IMR-90 (cell line): ENCODE results near the gene ADGRB3. TPM values are rescaled to one million over a fixed set of nuclear protein-coding genes. Genes with fewer than 3 reads are reported as not detected.
"Not testable (repeated sequence)": the region's sequence is repeated elsewhere in the genome, so short reads cannot be mapped to it uniquely, and the experiment has no call there.

Experiments
- ATAC-seq: fragments of 200-7000 bp; cut with Tn5 transposase; 2 replicates; pipeline ENCODE4 v1.9.1; 2020; ENCODE audit warnings: low read depth, mild to moderate bottlenecking, moderate library complexity
- BruUV-seq: library from RNA; stranded (reverse); fragments of 400-500 nt; replicated peaks from 2 replicates; lab custom pipeline; 2021; lab: Mats Ljungman, UMichigan
- CTCF ChIA-PET: fragments of 300-600 bp; formaldehyde crosslinking; extraction: SDS; loops from one replicate; lab custom pipeline; 2021; ENCODE audit warnings: antibody characterized with exemption; lab: Yijun Ruan, JAX
- POLR2A ChIA-PET: fragments of 300-600 bp; sonication (Branson Sonifier 250); formaldehyde crosslinking; loops from one replicate; lab custom pipeline; 2022; ENCODE audit warnings: antibody characterized with exemption; ENCODE audit not compliant: unreplicated experiment; lab: Charles Lee
- DNase-seq: peaks from one replicate; pipeline ENCODE4 v3.0.0; 2013
- H2AFZ ChIP-seq: replicated peaks from 2 replicates; pipeline ENCODE3; 2013; ENCODE audit warnings: low read length, mild to moderate bottlenecking; ENCODE audit not compliant: poor library complexity
- H2AK5ac ChIP-seq: 2 replicates; pipeline ENCODE4 v1.6.1; 2013; ENCODE audit warnings: low read depth, low read length, inconsistent platforms
- H2AK9ac ChIP-seq: replicated peaks from 2 replicates; pipeline ENCODE3; 2013; ENCODE audit warnings: mild to moderate bottlenecking, low read depth, low read length, moderate library complexity; ENCODE audit not compliant: poor library complexity
- H2BK120ac ChIP-seq: 2 replicates; pipeline ENCODE4 v1.6.1; 2013; ENCODE audit warnings: low read depth, low read length, inconsistent platforms
- H2BK15ac ChIP-seq: 3 replicates; pipeline ENCODE4 v1.6.1; 2013; ENCODE audit warnings: low read depth, low read length, inconsistent platforms
- H2BK20ac ChIP-seq: 2 replicates; pipeline ENCODE4 v1.6.1; 2013; ENCODE audit warnings: low read depth, mild to moderate bottlenecking, inconsistent platforms, low read length, moderate library complexity
- H2BK5ac ChIP-seq: 2 replicates; pipeline ENCODE4 v1.6.1; 2013; ENCODE audit warnings: mild to moderate bottlenecking, low read depth, low read length, inconsistent platforms; ENCODE audit not compliant: poor library complexity, severe bottlenecking
- H3K14ac ChIP-seq: replicated peaks from 2 replicates; pipeline ENCODE4 v1.6.1; 2013; ENCODE audit warnings: low read depth, low read length, inconsistent platforms
- H3K18ac ChIP-seq: 2 replicates; pipeline ENCODE4 v1.6.1; 2013; ENCODE audit warnings: low read depth, low read length, control low read depth
- H3K23ac ChIP-seq: 2 replicates; pipeline ENCODE4 v1.6.1; 2013; ENCODE audit warnings: low read depth, low read length, inconsistent platforms
- H3K27ac ChIP-seq: 2 replicates; pipeline ENCODE4 v1.5.1; 2013; ENCODE audit warnings: mild to moderate bottlenecking, control low read depth, low read length; ENCODE audit not compliant: insufficient read depth
- H3K27me3 ChIP-seq: 2 replicates; pipeline ENCODE4 v1.6.1; 2013; ENCODE audit warnings: low read length; ENCODE audit not compliant: control insufficient read depth, insufficient read depth
- H3K36me3 ChIP-seq: 2 replicates; pipeline ENCODE4 v1.6.1; 2013; ENCODE audit warnings: low read length, mixed read lengths; ENCODE audit not compliant: control insufficient read depth, insufficient read depth
- H3K4ac ChIP-seq: 2 replicates; pipeline ENCODE4 v1.6.1; 2013; ENCODE audit warnings: low read depth, low read length, inconsistent platforms
- H3K4me1 ChIP-seq: 2 replicates; pipeline ENCODE4 v1.6.1; 2013; ENCODE audit warnings: low read length, mixed read lengths; ENCODE audit not compliant: control insufficient read depth, insufficient read depth
- H3K4me2 ChIP-seq: 2 replicates; pipeline ENCODE4 v1.6.1; 2013; ENCODE audit warnings: low read depth, mild to moderate bottlenecking, control low read depth, low read length, moderate library complexity
- H3K4me3 ChIP-seq: 2 replicates; pipeline ENCODE4 v1.5.1; 2013; ENCODE audit warnings: low read depth, mild to moderate bottlenecking, control low read depth, low read length, moderate library complexity; ENCODE audit not compliant: insufficient read depth
- H3K56ac ChIP-seq: 2 replicates; pipeline ENCODE4 v1.6.1; 2013; ENCODE audit warnings: low read length, inconsistent platforms; ENCODE audit not compliant: insufficient read depth; ENCODE audit errors: extremely low read depth
- H3K79me1 ChIP-seq, 2 experiments: 2 replicates each; pipeline ENCODE4 v1.6.1; 2013; ENCODE audit warnings: low read length in 2 of 2, inconsistent platforms in 1 of 2, low read depth in 1 of 2
- H3K9ac ChIP-seq: 2 replicates; pipeline ENCODE4 v1.6.1; 2013; ENCODE audit warnings: low read depth, low read length, control low read depth
- H3K9me1 ChIP-seq: 2 replicates; pipeline ENCODE4 v1.6.1; 2013; ENCODE audit warnings: low read length, inconsistent platforms; ENCODE audit not compliant: insufficient read depth
- H3K9me3 ChIP-seq: 2 replicates; pipeline ENCODE4 v1.6.1; 2013; ENCODE audit warnings: low read length; ENCODE audit not compliant: control insufficient read depth, insufficient read depth
- H4K20me1 ChIP-seq: 2 replicates; pipeline ENCODE4 v1.6.1; 2013; ENCODE audit warnings: low read length, inconsistent platforms; ENCODE audit not compliant: insufficient read depth
- H4K5ac ChIP-seq: 2 replicates; pipeline ENCODE4 v1.6.1; 2013; ENCODE audit warnings: mild to moderate bottlenecking, low read depth, low read length, control low read depth
- H4K8ac ChIP-seq, 2 experiments: 2 replicates each; pipeline ENCODE4 v1.6.1; 2013; ENCODE audit warnings: low read depth in 2 of 2, low read length in 2 of 2, control low read depth in 1 of 2, inconsistent platforms in 1 of 2
- H4K91ac ChIP-seq: 2 replicates; pipeline ENCODE4 v1.6.1; 2013; ENCODE audit warnings: low read depth, low read length, inconsistent platforms; ENCODE audit not compliant: insufficient read depth
- CEBPB ChIP-seq: IDR thresholded peaks from 2 replicates; pipeline ENCODE4 v1.6.1; 2012; ENCODE audit warnings: low read depth, low read length, improper control_type of control experiment
- CHD1 ChIP-seq: IDR thresholded peaks from 2 replicates; pipeline ENCODE4 v1.6.1; 2012; ENCODE audit warnings: low read depth, low read length, improper control_type of control experiment
- FOS ChIP-seq: fragments of 150-350 bp; IDR thresholded peaks from 2 replicates; pipeline ENCODE4 v1.6.1; 2016; ENCODE audit warnings: low read depth, low read length
- MAFK ChIP-seq: IDR thresholded peaks from 2 replicates; pipeline ENCODE4 v1.6.1; 2012; ENCODE audit warnings: low read depth, low read length, improper control_type of control experiment
- RAD21 ChIP-seq: IDR thresholded peaks from 2 replicates; pipeline ENCODE4 v1.6.1; 2012; ENCODE audit warnings: low read length, improper control_type of control experiment
- RCOR1 ChIP-seq: IDR thresholded peaks from 2 replicates; pipeline ENCODE4 v1.6.1; 2012; ENCODE audit warnings: mild to moderate bottlenecking, low read length, improper control_type of control experiment; ENCODE audit not compliant: insufficient replicate concordance
- RFX5 ChIP-seq: IDR thresholded peaks from 2 replicates; pipeline ENCODE4 v1.8.0; 2012; ENCODE audit warnings: low read depth, mild to moderate bottlenecking, low read length, moderate library complexity
- USF2 ChIP-seq: fragments of 150-350 bp; IDR thresholded peaks from 2 replicates; pipeline ENCODE4 v1.6.1; 2017; ENCODE audit warnings: mild to moderate bottlenecking, antibody characterized with exemption, low read length, low read depth
- WGBS, 2 experiments: methylation state at CpG; one replicate each; pipeline versions ENCODE4 v1.1.5 to v1.1.7; 2013; ENCODE audit warnings: missing lambda C conversion rate in 2 of 2; ENCODE audit not compliant: insufficient read length in 1 of 2; ENCODE audit errors: extremely low coverage in 2 of 2; 5-methylcytosine and 5-hydroxymethylcytosine counted together
- dilution Hi-C: fragments of 300-500 bp; cut with HindIII; formaldehyde crosslinking; loops from one replicate; pipeline ENCODE4 v1.14.3; 2018; ENCODE audit warnings: low sequenced_read_pairs; ENCODE audit not compliant: unreplicated experiment
- in situ Hi-C: fragments of 300-500 bp; cut with MboI; formaldehyde crosslinking; loops from 3 replicates; pipeline ENCODE4 v1.14.3; 2019; ENCODE audit warnings: low sequenced_read_pairs, inconsistent platforms, mixed read lengths
- intact Hi-C: fragments of 100-400 bp; cut with micrococcal nuclease; formaldehyde crosslinking; loops from 2 replicates; pipeline ENCODE4 v1.10.0; 2022
- polyA plus RNA-seq, 3 experiments: library from polyadenylated mRNA; depleted of rRNA; stranded (reverse); fragments of >200 nt; gene quantifications; 2 replicates each; pipeline ENCODE4 v1.2.3, GENCODE V29; 2012; ENCODE audit warnings: low replicate concordance in 1 of 3
- total RNA-seq: library from RNA; depleted of rRNA; stranded (reverse); fragments of >200 nt; gene quantifications from 2 replicates; pipeline ENCODE4 v1.2.3, GENCODE V29; 2012

The ADGRB3 gene
- total and polyA plus RNA-seq, 2 of the 4 experiments (the other 2 are of a cell fraction): not detected

DNA sequence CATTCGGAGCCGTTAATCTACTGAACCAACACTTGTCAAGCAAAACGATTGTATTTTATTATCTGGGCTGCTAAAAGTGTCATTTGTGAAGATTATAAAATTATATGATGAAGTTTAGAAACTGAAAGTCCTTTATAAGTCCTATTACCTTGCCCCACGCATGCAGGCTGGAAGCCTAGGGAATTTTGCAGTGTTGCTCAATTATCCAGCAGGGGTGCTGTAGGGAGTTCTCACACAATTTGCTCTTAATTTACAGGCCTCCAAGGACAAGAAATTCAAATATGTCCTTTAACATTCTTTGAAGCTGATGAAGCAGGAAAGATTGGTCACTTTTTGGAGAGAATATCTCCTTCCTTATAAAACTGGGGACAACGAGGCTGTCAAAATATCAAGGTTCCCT lies 792.8 kb downstream of the ADGRB3 start:
- POLR2A ChIA-PET: no interaction called here
- Histone ChIP-seq H2AK5ac (no peak overlapping the region), H3K14ac (no peak overlapping the region), H3K27me3 (no peaks in the 10 kb centered on the region), H2AK9ac (no peak overlapping the region), H2BK20ac (no peak overlapping the region), H3K79me1 (no peaks in the 10 kb centered on the region), H3K4me2 (no peak overlapping the region), H3K4me1 (no peaks in the 10 kb centered on the region), H3K4ac (no peak overlapping the region), H4K91ac (no peak overlapping the region), H3K27ac (no peak overlapping the region), H2BK120ac (no peak overlapping the region), H3K9ac (no peak overlapping the region), H2AFZ (no peak overlapping the region), H3K9me3 (0 out of 2 replicates have a peak, but pooled peaks cover 2% of the 10 kb centered on the region), H2BK5ac (no peak overlapping the region), H2BK15ac (no peak overlapping the region), H3K4me3 (no peak overlapping the region), H4K20me1 (no peaks in the 10 kb centered on the region), H3K18ac (no peak overlapping the region), H4K5ac (no peak overlapping the region), H3K23ac (no peak overlapping the region), H4K8ac (no peak overlapping the region), H3K9me1 (no peaks in the 10 kb centered on the region), H3K56ac (no peak overlapping the region), H3K36me3 (no peaks in the 10 kb centered on the region)
- intact Hi-C loops (no loop called here), in situ Hi-C loops (no loop called here), dilution Hi-C loops (no loop called here)
- CTCF ChIA-PET: no interaction called here
- BruUV-seq: no TSS peak
- ATAC-seq (no peak), DNase-seq (no peak)
- WGBS, 2 experiments: no CpG with 5 or more reads among the region's 5 CpGs
- no peak for TF ChIP-seq CHD1
- TF ChIP-seq FOS: no peak
- TF ChIP-seq CEBPB: no peak
- no peak for TF ChIP-seq RFX5
- TF ChIP-seq RAD21: no peak
- TF ChIP-seq RCOR1: no peak
- no peak for TF ChIP-seq MAFK
- no peak for TF ChIP-seq USF2

DNA sequence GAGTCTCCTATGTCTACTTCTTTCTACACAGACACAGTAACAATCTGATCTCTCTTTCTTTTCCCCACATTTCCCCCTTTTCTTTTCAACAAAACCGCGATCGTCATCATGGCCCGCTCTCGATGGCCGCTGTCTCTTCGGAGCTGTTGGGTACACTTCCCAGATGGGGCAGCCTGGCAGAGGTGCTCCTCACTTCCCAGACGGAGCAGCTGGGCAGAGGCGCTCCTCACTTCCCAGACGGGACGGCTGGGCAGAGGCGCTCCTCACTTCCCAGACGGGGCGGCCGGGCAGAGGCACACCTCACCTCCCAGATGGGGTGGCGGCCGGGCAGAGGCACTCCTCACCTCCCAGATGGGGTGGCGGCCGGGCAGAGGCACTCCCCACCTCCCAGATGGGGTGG lies 797.1 kb downstream of the ADGRB3 start:
- H4K5ac ChIP-seq, BruUV-seq, H2BK120ac ChIP-seq, H2BK5ac ChIP-seq, H2BK20ac ChIP-seq, H3K36me3 ChIP-seq, H3K4me1 ChIP-seq, H3K9ac ChIP-seq, H4K8ac ChIP-seq, H3K14ac ChIP-seq, H3K4ac ChIP-seq, H3K9me3 ChIP-seq, H3K27me3 ChIP-seq, POLR2A ChIA-PET, H2AK9ac ChIP-seq, H3K56ac ChIP-seq, DNase-seq, H3K9me1 ChIP-seq, H4K91ac ChIP-seq, H3K18ac ChIP-seq, H2AK5ac ChIP-seq, ATAC-seq, H3K23ac ChIP-seq, H2BK15ac ChIP-seq, H3K27ac ChIP-seq, dilution Hi-C loops, in situ Hi-C loops, H4K20me1 ChIP-seq, H2AFZ ChIP-seq, H3K4me2 ChIP-seq, H3K79me1 ChIP-seq, CTCF ChIA-PET, intact Hi-C loops, H3K4me3 ChIP-seq: not testable (repeated sequence)
- 73% methylated on average over 5 of the region's 19 CpGs; no CpG with 5 or more reads in 1 of the 2 experiments for WGBS, 2 experiments
